ENCODE results near the gene TXNDC5. TPM values are rescaled to one million over a fixed set of nuclear protein-coding genes. Genes with fewer than 3 reads are reported as not detected.
A peak's percentile ranks its signal among the peaks of the same experiment; 100 is the strongest.

The TXNDC5 gene
- total RNA-seq, 1 donor from 2014 or later: 192 TPM

- intact Hi-C loops (cut with DNase I): loop anchor here (5.0 kb wide), 5 partner anchors 147 to 522 kb away; partner anchors contain the start of genes BLOC1S5, EEF1E1 and SLC35B3
- no peaks in the 10 kb centered on the region for H3K27me3 ChIP-seq
- no peaks in the 10 kb centered on the region for H3K36me3 ChIP-seq
- no peaks in the 10 kb centered on the region for H3K9me3 ChIP-seq
- H3K27ac ChIP-seq: no peak overlapping the region
- H3K4me1 ChIP-seq: no peaks in the 10 kb centered on the region
- H3K4me3 ChIP-seq: no peak overlapping the region
- no peak for DNase-seq (ENCODE audit: low spot score in 2 of 2)
- TF ChIP-seq CTCF (IDR thresholded peaks at IDR 0.05): no peak
These were observed 4.6 kb upstream of the TXNDC5 start for GRCh38 chr6:7914991-7915789.

DNA sequence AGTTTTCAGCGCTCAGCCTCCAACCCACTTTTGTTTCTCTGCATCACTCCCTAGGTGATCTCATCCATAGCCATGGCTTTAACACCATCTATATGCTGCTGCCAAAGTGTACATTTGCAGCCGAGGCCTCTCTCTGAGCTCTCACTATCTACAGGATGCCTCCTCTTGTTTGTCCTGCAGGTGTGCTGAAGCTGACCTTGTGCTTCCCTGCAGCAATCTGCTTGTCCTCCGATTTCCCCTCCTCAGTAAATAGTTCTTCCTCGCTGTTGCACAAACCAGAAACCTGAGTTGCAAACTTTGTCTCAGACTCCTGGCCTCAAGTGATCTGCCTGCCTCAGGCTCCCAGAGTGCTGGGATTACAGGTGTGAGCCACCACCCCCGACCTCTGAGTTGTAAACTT is 3.7 kb upstream of the TXNDC5 start:
- Histone ChIP-seq H3K4me3 (no peak overlapping the region), H3K27me3 (no peaks in the 10 kb centered on the region), H3K4me1 (peaks cover under 1 to 1% of the 10 kb centered on the region in 2 donors), H3K9me3 (no peaks in the 10 kb centered on the region), H3K36me3 (no peaks in the 10 kb centered on the region), H3K27ac (no peak overlapping the region)
- intact Hi-C loops (cut with DNase I): loop anchor here (5.0 kb wide), 5 partner anchors 148 to 523 kb away; partner anchors contain the start of genes BLOC1S5, EEF1E1 and SLC35B3
- DNase-seq (ENCODE audit: low spot score in 2 of 2): no peak
- TF ChIP-seq CTCF (IDR thresholded peaks at IDR 0.05): no peak

DNA sequence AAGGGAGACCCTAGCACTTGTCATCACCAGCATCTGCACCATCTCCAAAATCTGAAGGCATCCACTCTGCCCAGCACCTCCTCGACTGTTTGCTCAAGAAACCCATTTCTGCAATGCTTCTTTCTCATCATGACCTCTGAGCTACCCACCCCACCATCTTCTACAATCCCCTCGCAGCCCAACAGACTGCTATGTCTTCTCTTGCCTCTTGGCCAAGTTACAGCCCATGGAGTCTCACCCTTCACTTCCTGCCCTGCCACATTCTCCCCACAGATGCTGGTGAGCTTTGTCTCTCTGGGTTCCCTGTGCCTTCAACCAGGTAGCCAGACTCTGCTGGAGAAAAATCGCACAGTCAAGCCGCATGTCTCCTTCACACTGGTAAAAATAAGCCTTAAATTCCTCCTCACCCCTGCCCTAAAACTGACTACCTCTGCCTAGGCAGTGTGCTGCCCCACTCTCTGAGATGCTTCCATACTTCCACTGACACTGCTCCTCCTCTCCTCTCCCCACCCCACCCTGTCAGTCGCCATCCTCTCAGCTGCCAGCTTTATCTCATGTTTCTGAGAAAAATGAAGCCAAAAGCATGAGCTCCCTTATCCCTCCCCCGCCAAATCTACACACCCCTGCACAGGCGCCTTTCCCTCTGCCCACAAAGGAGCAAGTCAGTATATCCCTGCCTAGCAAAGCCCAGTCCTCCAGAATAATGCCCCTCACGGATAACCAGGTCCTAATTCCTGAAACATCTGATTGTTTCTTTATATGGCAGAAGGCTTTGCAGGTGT is 2.3 kb upstream of the TXNDC5 start:
- H3K4me1 ChIP-seq: peaks cover 3 to 5% of the 10 kb centered on the region in 2 donors
- H3K9me3 ChIP-seq: no peaks in the 10 kb centered on the region
- no peak overlapping the region for H3K4me3 ChIP-seq
- TF ChIP-seq CTCF (IDR thresholded peaks at IDR 0.05): no peak
- H3K27ac ChIP-seq: no peak overlapping the region
- no peak for DNase-seq (ENCODE audit: low spot score in 2 of 2)
- no peaks in the 10 kb centered on the region for H3K27me3 ChIP-seq
- intact Hi-C loops (cut with DNase I): loop anchor here (5.0 kb wide), 5 partner anchors 149 to 524 kb away; partner anchors contain the start of genes BLOC1S5, EEF1E1 and SLC35B3
- H3K36me3 ChIP-seq: no peaks in the 10 kb centered on the region

DNA sequence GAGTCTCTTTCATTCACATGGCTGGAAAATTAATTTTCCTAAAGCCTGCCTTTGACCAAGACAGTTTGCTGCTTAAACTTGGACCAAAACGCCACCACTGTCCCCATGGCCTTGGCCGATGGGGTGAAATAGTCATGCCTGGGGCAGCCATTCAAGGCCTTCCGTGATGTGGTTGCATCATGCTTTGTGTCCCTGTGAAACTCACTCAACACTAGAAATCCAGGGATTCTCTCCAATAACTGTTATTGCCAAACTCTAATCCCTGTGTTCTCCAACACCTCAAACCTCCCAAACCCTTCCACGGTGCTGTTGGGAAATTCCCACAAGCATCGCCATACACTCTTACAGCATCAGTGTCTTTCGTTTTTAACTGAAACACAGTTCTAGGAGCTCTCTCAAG is 1.4 kb upstream of the TXNDC5 start:
- intact Hi-C loops (cut with DNase I): loop anchor here (5.0 kb wide), 5 partner anchors 150 to 525 kb away; partner anchors contain the start of genes BLOC1S5, EEF1E1 and SLC35B3
- DNase-seq (ENCODE audit: low spot score in 2 of 2): no peak
- Histone ChIP-seq H3K4me1 (peaks cover 3 to 9% of the 10 kb centered on the region in 2 donors), H3K9me3 (no peaks in the 10 kb centered on the region), H3K27ac (no peak overlapping the region), H3K36me3 (no peaks in the 10 kb centered on the region), H3K27me3 (no peaks in the 10 kb centered on the region), H3K4me3 (no peak overlapping the region)
- TF ChIP-seq CTCF (IDR thresholded peaks at IDR 0.05): no peak

- Histone ChIP-seq H3K4me3 (peak overlapping the region; percentile 99), H3K4me1 (peaks cover 3 to 9% of the 10 kb centered on the region in 2 donors), H3K36me3 (no peaks in the 10 kb centered on the region), H3K9me3 (no peaks in the 10 kb centered on the region), H3K27me3 (no peaks in the 10 kb centered on the region), H3K27ac (peak overlapping the region; percentile 58 to 76)
- TF ChIP-seq CTCF (IDR thresholded peaks at IDR 0.05): no peak
- intact Hi-C loops (cut with DNase I): loop anchor here (5.0 kb wide), 5 partner anchors 151 to 526 kb away; partner anchors contain the start of genes BLOC1S5, EEF1E1 and SLC35B3
- no peak for DNase-seq (ENCODE audit: low spot score in 2 of 2)
These were observed 747 bp upstream of the TXNDC5 start for GRCh38 chr6:7911345-7911725.
